Fibroblast of skin of right quadriceps (primary cell): ENCODE data around the gene STARD13.

Experiments used
- DNase-seq: peaks from one replicate; pipeline ENCODE4 v3.0.0-alpha.2; 2013

Gene STARD13

GRCh38 chr13:33310245-33311038 is 24.9 kb upstream of the STARD13 start:
- no peak for DNase-seq

- DNase-seq: no peak
Observed at GRCh38 chr13:33308863-33309262, 23.3 kb upstream of the STARD13 start.

GRCh38 chr13:33307843-33308242 is 22.3 kb upstream of the STARD13 start:
- no peak for DNase-seq

GRCh38 chr13:33303855-33304597 is 18.5 kb upstream of the STARD13 start:
- no peak for DNase-seq

- DNase-seq: no peak
Observed at GRCh38 chr13:33299626-33300025, 14.1 kb upstream of the STARD13 start.

GRCh38 chr13:33296793-33297425 is 11.4 kb upstream of the STARD13 start:
- DNase-seq: no peak

- no peak for DNase-seq
Observed at GRCh38 chr13:33292712-33293111, 7.2 kb upstream of the STARD13 start.

- DNase-seq: no peak
Observed at GRCh38 chr13:33290421-33290965, 4.9 kb upstream of the STARD13 start.

- DNase-seq: peak; percentile 12
Observed at GRCh38 chr13:33289966-33290365, 4.4 kb upstream of the STARD13 start.

- DNase-seq: no peak
Observed at GRCh38 chr13:33287142-33287882, 1.8 kb upstream of the STARD13 start.

- no peak for DNase-seq
Observed at GRCh38 chr13:33286128-33286527, 573 bp upstream of the STARD13 start.

- DNase-seq: no peak
Observed at GRCh38 chr13:33284916-33285315, 639 bp downstream of the STARD13 start.

GRCh38 chr13:33284031-33284430 is 1.5 kb downstream of the STARD13 start:
- DNase-seq: no peak

- no peak for DNase-seq
Observed at GRCh38 chr13:33283195-33283911, 2.2 kb downstream of the STARD13 start.

GRCh38 chr13:33281951-33282595 is 3.5 kb downstream of the STARD13 start:
- DNase-seq: peak; percentile 85

- no peak for DNase-seq
Observed at GRCh38 chr13:33280923-33281322, 4.6 kb downstream of the STARD13 start.

- DNase-seq: no peak
Observed at GRCh38 chr13:33280279-33280905, 5.2 kb downstream of the STARD13 start.

GRCh38 chr13:33279414-33280278 is 5.9 kb downstream of the STARD13 start:
- peak; percentile 76 for DNase-seq

GRCh38 chr13:33278913-33279312 is 6.6 kb downstream of the STARD13 start:
- DNase-seq: no peak

- peak; percentile 87 for DNase-seq
Observed at GRCh38 chr13:33277946-33278345, 7.6 kb downstream of the STARD13 start.
